ENCODE measurements around the gene HSF2BP. TPM values are rescaled to one million over a fixed set of nuclear protein-coding genes. Genes with fewer than 3 reads are reported as not detected.
A peak's percentile ranks its signal among the peaks of the same experiment; 100 is the strongest.
"Not testable (repeated sequence)": the region's sequence is repeated elsewhere in the genome, so short reads cannot be mapped to it uniquely, and the experiment has no call there.

HSF2BP gene
- total RNA-seq, 2 experiments from 2014 or later, result 0.15 to 0.40 TPM

DNA sequence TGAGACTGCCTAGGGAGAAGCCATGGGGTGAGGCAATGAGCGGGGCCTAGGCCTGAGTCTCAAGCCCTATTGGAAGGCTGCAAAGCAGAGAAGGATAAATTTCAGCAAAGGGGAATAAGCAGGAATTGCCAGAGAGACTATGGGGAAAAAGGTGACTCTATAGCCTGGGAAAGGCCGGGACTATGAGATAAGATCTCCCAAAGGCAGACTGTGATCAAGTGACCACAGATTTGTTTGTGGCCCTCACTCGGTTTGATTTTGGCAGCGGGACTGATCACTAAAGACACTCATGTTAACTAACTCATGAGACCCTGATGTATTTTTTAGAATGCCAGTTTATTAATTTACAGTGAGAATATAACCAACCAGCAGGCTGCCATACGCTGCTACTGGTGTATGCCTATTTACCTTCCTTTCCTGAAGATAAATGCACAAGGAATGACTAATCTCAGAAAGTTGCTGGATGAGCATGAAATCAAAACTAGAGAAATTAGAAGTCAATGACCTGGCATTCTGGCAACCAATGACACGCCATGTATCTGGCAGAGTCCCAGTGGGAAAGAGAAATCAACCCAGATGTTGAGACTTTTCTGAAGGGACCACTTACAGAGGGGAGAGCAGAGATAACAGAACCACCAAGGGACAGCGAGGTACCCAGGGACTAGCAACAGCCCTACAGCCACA, 4.3 kb downstream of the HSF2BP start:
- CTCF ChIA-PET, result interaction anchor here (1.0 to 1.7 kb wide), 2 partner anchors 7 to 9 kb away, joined by 4 read pairs; no protein-coding TSS in a partner anchor
- no peak overlapping the region for H3K27ac Mint-ChIP-seq
- peaks cover 4% of the 10 kb centered on the region for H3K27me3 Mint-ChIP-seq
- H3K4me1 Mint-ChIP-seq, result peaks cover 12% of the 10 kb centered on the region
- POLR2A ChIA-PET, result no interaction called here
- H3K4me3 Mint-ChIP-seq, result no peak overlapping the region
- no peaks in the 10 kb centered on the region for H3K9me3 Mint-ChIP-seq
- no peaks in the 10 kb centered on the region for H3K36me3 Mint-ChIP-seq (ENCODE audit: low read depth)
- DNase-seq, result no peak

DNA sequence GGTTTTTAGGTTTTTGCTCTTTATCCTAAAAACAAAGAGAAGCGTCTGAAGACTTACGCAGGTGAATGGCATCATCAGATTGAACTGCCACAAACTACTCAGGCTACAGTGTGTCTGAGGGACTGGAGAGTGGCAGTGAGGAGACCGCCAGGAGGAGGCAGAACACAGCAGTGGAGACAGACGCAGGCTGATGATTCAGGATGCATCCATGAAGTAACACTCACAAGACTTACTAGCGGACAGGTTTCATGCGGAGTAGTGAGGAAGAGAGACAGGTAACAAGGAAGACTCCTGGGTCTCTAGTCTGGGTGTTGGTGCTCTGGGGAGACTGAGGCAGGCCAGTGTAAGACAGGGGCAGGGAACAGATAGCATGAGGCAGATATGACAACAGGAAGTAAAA, 5.7 kb downstream of the HSF2BP start:
- no peaks in the 10 kb centered on the region for H3K36me3 Mint-ChIP-seq (ENCODE audit: low read depth)

GRCh38 chr21:43652616-43653015, 6.7 kb downstream of the HSF2BP start:
- Mint-ChIP-seq H3K27me3 (peaks cover 10% of the 10 kb centered on the region), H3K4me1 (peaks cover 7% of the 10 kb centered on the region), H3K9me3 (no peaks in the 10 kb centered on the region), H3K4me3 (no peak overlapping the region), H3K36me3 (ENCODE audit: low read depth) (no peaks in the 10 kb centered on the region), H3K27ac (no peak overlapping the region)
- CTCF ChIA-PET, result no interaction called here
- POLR2A ChIA-PET, result no interaction called here
- no peak for DNase-seq

More for the DNA sequence above, 5.7 kb downstream of the HSF2BP start:
- no peak overlapping the region for H3K4me3 Mint-ChIP-seq
- DNase-seq, result no peak
- H3K27ac Mint-ChIP-seq, result no peak overlapping the region
- H3K9me3 Mint-ChIP-seq, result no peaks in the 10 kb centered on the region
- POLR2A ChIA-PET, result no interaction called here
- H3K27me3 Mint-ChIP-seq, result peaks cover 4% of the 10 kb centered on the region
- peaks cover 7% of the 10 kb centered on the region for H3K4me1 Mint-ChIP-seq
- CTCF ChIA-PET, result no interaction called here

- DNase-seq; H3K4me3 Mint-ChIP-seq; CTCF ChIA-PET; H3K36me3 Mint-ChIP-seq (ENCODE audit: low read depth); H3K9me3 Mint-ChIP-seq; POLR2A ChIA-PET; H3K27ac Mint-ChIP-seq; H3K4me1 Mint-ChIP-seq: not testable (repeated sequence)
- peaks cover 10% of the 10 kb centered on the region for H3K27me3 Mint-ChIP-seq
These were observed 7.4 kb downstream of the HSF2BP start for GRCh38 chr21:43651926-43652325.

- H3K4me1 Mint-ChIP-seq, result peaks cover 17% of the 10 kb centered on the region
- H3K9me3 Mint-ChIP-seq, result no peaks in the 10 kb centered on the region
- no peak overlapping the region for H3K4me3 Mint-ChIP-seq
- DNase-seq, result no peak
- H3K27ac Mint-ChIP-seq, result no peak overlapping the region
- peaks cover 16% of the 10 kb centered on the region for H3K27me3 Mint-ChIP-seq
- POLR2A ChIA-PET, result no interaction called here
- H3K36me3 Mint-ChIP-seq (ENCODE audit: low read depth), result no peaks in the 10 kb centered on the region
- CTCF ChIA-PET, result interaction anchor here (1.0 kb wide), 1 partner anchor 8 kb away, joined by 4 read pairs; no protein-coding TSS in a partner anchor
These were observed 11.1 kb downstream of the HSF2BP start for GRCh38 chr21:43648171-43648570.

- Mint-ChIP-seq H3K27me3 (peaks cover 14% of the 10 kb centered on the region), H3K27ac (no peak overlapping the region), H3K36me3 (ENCODE audit: low read depth) (no peaks in the 10 kb centered on the region), H3K9me3 (no peaks in the 10 kb centered on the region), H3K4me1 (peaks cover 17% of the 10 kb centered on the region), H3K4me3 (no peak overlapping the region)
- ChIA-PET CTCF (interaction anchor here (0.9 to 2.2 kb wide), 2 partner anchors 9 to 18 kb away, joined by 4 to 7 read pairs; no protein-coding TSS in a partner anchor), POLR2A (no interaction called here)
- DNase-seq, result peak; percentile 87
These were observed 12.6 kb downstream of the HSF2BP start for GRCh38 chr21:43646550-43647260.

DNA sequence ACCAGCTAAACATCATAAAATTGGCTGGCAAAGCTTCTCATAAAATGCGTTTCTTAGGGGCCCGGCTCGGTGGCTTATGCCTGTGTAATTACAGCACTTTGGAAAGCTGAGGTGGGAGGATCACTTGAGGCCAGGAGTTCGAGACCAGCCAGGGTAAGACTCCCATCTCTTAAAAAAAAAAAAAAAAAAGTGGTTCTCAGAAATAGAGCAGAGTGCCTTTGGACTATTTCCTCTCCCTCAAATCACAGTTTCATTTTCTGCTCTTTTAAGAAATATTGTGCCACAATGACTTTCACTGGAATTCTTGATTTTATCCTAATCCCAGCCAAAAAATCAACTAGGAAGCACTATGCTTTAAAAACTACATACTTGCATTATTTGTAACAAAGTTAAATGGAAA, 13.3 kb downstream of the HSF2BP start:
- H3K4me3 Mint-ChIP-seq, result no peak overlapping the region
- H3K4me1 Mint-ChIP-seq, result peaks cover 17% of the 10 kb centered on the region
- ChIA-PET CTCF (interaction anchor here (0.8 to 2.2 kb wide), 4 partner anchors 10 to 33 kb away, joined by 3 to 7 read pairs (median 6); no protein-coding TSS in a partner anchor), POLR2A (no interaction called here)
- no peak for DNase-seq
- no peaks in the 10 kb centered on the region for H3K36me3 Mint-ChIP-seq (ENCODE audit: low read depth)
- no peaks in the 10 kb centered on the region for H3K9me3 Mint-ChIP-seq
- no peak overlapping the region for H3K27ac Mint-ChIP-seq
- H3K27me3 Mint-ChIP-seq, result peaks cover 12% of the 10 kb centered on the region

DNA sequence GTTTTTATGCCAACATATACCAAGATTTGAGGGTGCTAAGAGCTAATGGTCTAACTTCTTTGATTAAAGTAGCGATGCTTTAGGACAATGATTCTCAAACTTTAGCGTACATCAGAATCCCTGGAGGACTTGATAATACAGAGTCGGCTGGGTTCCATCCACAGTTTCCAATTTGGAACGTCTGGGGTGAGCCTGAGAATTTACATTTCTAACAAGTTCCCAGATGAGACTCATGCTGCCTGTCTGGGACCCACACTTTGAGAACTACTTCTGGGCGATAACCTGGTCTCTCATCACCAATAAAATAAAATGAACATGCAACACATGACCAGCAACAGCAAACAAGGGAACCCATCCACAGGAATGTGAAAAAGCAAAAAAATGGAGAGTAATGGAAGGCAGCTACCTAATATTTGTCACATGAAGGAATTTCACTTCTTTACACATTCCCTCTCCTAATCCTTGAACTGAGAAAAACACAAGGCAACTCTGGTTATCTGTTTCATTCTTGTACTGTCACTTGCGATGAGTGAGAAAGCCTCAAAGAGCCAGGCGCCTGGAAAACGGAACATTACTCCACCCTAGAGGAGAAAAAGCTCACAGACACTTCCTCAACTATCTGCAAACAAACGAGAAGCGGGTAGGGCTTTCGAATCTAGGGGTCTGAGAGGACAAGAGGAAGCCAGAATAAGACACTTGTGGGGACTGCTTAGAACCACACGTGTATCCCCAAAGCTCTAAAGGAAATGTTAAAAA, 14.0 kb downstream of the HSF2BP start:
- Mint-ChIP-seq H3K36me3 (ENCODE audit: low read depth) (no peaks in the 10 kb centered on the region), H3K27ac (no peak overlapping the region), H3K4me3 (no peak overlapping the region), H3K4me1 (peaks cover 17% of the 10 kb centered on the region), H3K27me3 (peaks cover 12% of the 10 kb centered on the region), H3K9me3 (no peaks in the 10 kb centered on the region)
- ChIA-PET CTCF (interaction anchor here (0.8 to 2.2 kb wide), 3 partner anchors 17 to 32 kb away, joined by 3 to 7 read pairs (median 7); no protein-coding TSS in a partner anchor), POLR2A (interaction anchor here (0.9 kb wide), 1 partner anchor 30 kb away, joined by 3 read pairs; no protein-coding TSS in a partner anchor)
- DNase-seq, result no peak

DNA sequence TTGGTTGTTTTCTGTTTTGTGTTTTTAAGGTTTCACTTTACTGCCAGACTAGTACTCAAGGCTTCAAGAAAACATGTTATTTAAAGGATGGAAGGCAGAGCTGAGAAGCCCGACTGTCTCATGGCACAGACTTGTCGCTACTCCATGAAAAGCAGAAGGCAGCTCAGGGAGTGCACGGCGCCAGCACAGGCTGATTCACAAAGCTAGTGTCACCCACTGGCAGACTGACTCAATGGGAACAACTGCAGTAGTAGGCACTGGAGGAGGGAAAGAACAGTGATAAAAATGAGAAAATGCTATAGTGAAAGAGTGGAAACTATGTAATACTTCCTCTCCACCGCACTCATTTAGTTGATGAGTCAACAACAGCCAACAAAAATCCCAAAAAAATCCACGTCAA, 14.7 kb downstream of the HSF2BP start:
- POLR2A ChIA-PET, result interaction anchor here (0.9 kb wide), 1 partner anchor 29 kb away, joined by 3 read pairs; no protein-coding TSS in a partner anchor
- Mint-ChIP-seq H3K27ac (no peak overlapping the region), H3K9me3 (no peaks in the 10 kb centered on the region), H3K4me1 (peaks cover 17% of the 10 kb centered on the region), H3K4me3 (no peak overlapping the region), H3K36me3 (ENCODE audit: low read depth) (no peaks in the 10 kb centered on the region), H3K27me3 (peaks cover 12% of the 10 kb centered on the region)
- DNase-seq, result no peak
- CTCF ChIA-PET, result interaction anchor here (1.8 to 2.2 kb wide), 2 partner anchors 16 to 31 kb away, joined by 7 read pairs; no protein-coding TSS in a partner anchor

DNA sequence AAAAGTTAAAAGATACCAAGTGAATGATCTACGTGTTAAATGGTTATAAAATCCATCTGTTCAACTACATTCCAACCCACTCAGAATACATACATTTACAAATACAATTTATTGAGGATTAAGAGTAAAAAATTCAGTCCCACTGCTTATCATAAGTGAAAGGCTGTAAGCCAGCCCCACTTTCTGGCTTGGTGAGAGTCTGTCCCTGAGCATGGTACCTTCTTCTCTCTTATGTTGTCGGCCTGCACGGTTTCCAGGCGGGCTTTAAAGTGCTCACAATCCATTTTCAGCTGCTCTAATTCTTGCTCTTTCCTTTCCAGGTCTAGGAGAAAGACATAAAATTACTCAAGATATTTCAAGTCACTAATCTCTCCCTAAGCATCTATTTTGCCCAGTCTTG, 15.2 kb downstream of the HSF2BP start:
- no peak overlapping the region for H3K27ac Mint-ChIP-seq
- H3K36me3 Mint-ChIP-seq (ENCODE audit: low read depth), result no peaks in the 10 kb centered on the region
- H3K4me1 Mint-ChIP-seq, result peaks cover 17% of the 10 kb centered on the region
- no peaks in the 10 kb centered on the region for H3K9me3 Mint-ChIP-seq
- H3K27me3 Mint-ChIP-seq, result peaks cover 12% of the 10 kb centered on the region
- no peak for DNase-seq
- ChIA-PET POLR2A (interaction anchor here (0.9 kb wide), 1 partner anchor 29 kb away, joined by 3 read pairs; no protein-coding TSS in a partner anchor), CTCF (interaction anchor here (0.6 kb wide), 1 partner anchor 31 kb away, joined by 4 read pairs; no protein-coding TSS in a partner anchor)
- no peak overlapping the region for H3K4me3 Mint-ChIP-seq

- H3K36me3 Mint-ChIP-seq (ENCODE audit: low read depth), result no peaks in the 10 kb centered on the region
- no peak overlapping the region for H3K27ac Mint-ChIP-seq
- peaks cover 17% of the 10 kb centered on the region for H3K4me1 Mint-ChIP-seq
- no peaks in the 10 kb centered on the region for H3K9me3 Mint-ChIP-seq
- H3K27me3 Mint-ChIP-seq, result peaks cover 9% of the 10 kb centered on the region
- no peak for DNase-seq
- ChIA-PET POLR2A (no interaction called here), CTCF (no interaction called here)
- no peak overlapping the region for H3K4me3 Mint-ChIP-seq
These were observed 16.1 kb downstream of the HSF2BP start for GRCh38 chr21:43643193-43643592.

GRCh38 chr21:43640400-43640799, 18.9 kb downstream of the HSF2BP start:
- no peak overlapping the region for H3K4me3 Mint-ChIP-seq
- H3K9me3 Mint-ChIP-seq, result no peaks in the 10 kb centered on the region
- H3K36me3 Mint-ChIP-seq (ENCODE audit: low read depth), result no peaks in the 10 kb centered on the region
- peaks cover 4% of the 10 kb centered on the region for H3K4me1 Mint-ChIP-seq
- no peak for DNase-seq
- no peak overlapping the region for H3K27ac Mint-ChIP-seq
- peaks cover 6% of the 10 kb centered on the region for H3K27me3 Mint-ChIP-seq
- CTCF ChIA-PET, result no interaction called here
- POLR2A ChIA-PET, result no interaction called here
